Natural killer cell (primary cell): ENCODE data around the gene RRAGD. TPM values are rescaled to one million over a fixed set of nuclear protein-coding genes. Genes with fewer than 3 reads are reported as not detected.

Experiments
- ATAC-seq, 3 donors: fragments of 150-1000 bp in 2 of 3; fragments of 200-7000 bp in 1 of 3; cut with Tn5 transposase; 1 replicate in 1 of 3; 2 replicates in 2 of 3; pipeline ENCODE4 v1.10.0; 2021; ENCODE audit warnings: mild to moderate bottlenecking in 2 of 3, moderate library complexity in 2 of 3
- DNase-seq, 2 donors: peaks; one replicate each; pipeline versions ENCODE4 v3.0.0 to v3.0.0-alpha.2; 2013 to 2021; ENCODE audit warnings: mixed read lengths in 1 of 2
- H3K27ac ChIP-seq: one replicate; pipeline ENCODE4 v1.5.1; 2013; ENCODE audit warnings: mild to moderate bottlenecking, low read length
- H3K27me3 ChIP-seq: one replicate; pipeline ENCODE4 v1.6.1; 2013; ENCODE audit warnings: low read length; ENCODE audit not compliant: control insufficient read depth, insufficient read depth
- H3K36me3 ChIP-seq: one replicate; pipeline ENCODE4 v1.6.1; 2013; ENCODE audit warnings: low read length; ENCODE audit not compliant: control insufficient read depth, insufficient read depth
- H3K4me1 ChIP-seq: one replicate; pipeline ENCODE4 v1.6.1; 2013; ENCODE audit warnings: low read length; ENCODE audit not compliant: control insufficient read depth, insufficient read depth
- H3K4me3 ChIP-seq: one replicate; pipeline ENCODE4 v1.5.1; 2013; ENCODE audit warnings: low read length
- H3K9me3 ChIP-seq: one replicate; pipeline ENCODE4 v1.6.1; 2013; ENCODE audit warnings: low read length; ENCODE audit not compliant: control insufficient read depth, insufficient read depth
- H3K27ac Mint-ChIP-seq, 2 donors: one replicate each; pipeline ENCODE4 v1.8.0; 2022; ENCODE audit warnings: mild to moderate bottlenecking in 2 of 2, mixed read lengths in 2 of 2, moderate library complexity in 1 of 2
- H3K27me3 Mint-ChIP-seq, 2 donors: one replicate each; pipeline ENCODE4 v1.8.0; 2022; ENCODE audit warnings: low read depth in 2 of 2, mixed read lengths in 2 of 2
- H3K36me3 Mint-ChIP-seq: one replicate; pipeline ENCODE4 v1.8.0; 2022; ENCODE audit warnings: mixed read lengths
- H3K4me1 Mint-ChIP-seq, 2 donors: one replicate each; pipeline ENCODE4 v1.8.0; 2022; ENCODE audit warnings: mixed read lengths in 2 of 2
- H3K4me3 Mint-ChIP-seq: one replicate; pipeline ENCODE4 v1.8.0; 2022; ENCODE audit warnings: mild to moderate bottlenecking, moderate library complexity, mixed read lengths
- H3K9me3 Mint-ChIP-seq, 2 donors: one replicate each; pipeline ENCODE4 v1.8.0; 2022; ENCODE audit warnings: mixed read lengths in 2 of 2
- WGBS: methylation state at CpG from one replicate; pipeline ENCODE4 v1.1.7; 2013; ENCODE audit warnings: missing lambda C conversion rate; ENCODE audit not compliant: insufficient coverage; 5-methylcytosine and 5-hydroxymethylcytosine counted together
- intact Hi-C: fragments of 100-400 bp; cut with micrococcal nuclease; formaldehyde crosslinking; loops from one replicate; pipeline ENCODE4 v1.14.2; 2022
- total RNA-seq, 4 donors: library from RNA; stranded (reverse); fragments of 120-200 nt in 1 of 4; gene quantifications; one replicate each; pipeline versions ENCODE4 v1.2.3 to v1.2.4, GENCODE V29; 2013 to 2022
- TF ChIP-seq, protein P1 (sequence below): fragments of 200-600 bp; IDR thresholded peaks from one replicate; pipeline ENCODE4 v1.8.0; 2022; ENCODE audit warnings: antibody characterized with exemption

Gene RRAGD
- total RNA-seq, 3 donors from 2014 or later (not counting 1 experiment from before 2014, with no cell fraction given) = 0.43 to 4.4 (median 1.8) TPM

DNA sequence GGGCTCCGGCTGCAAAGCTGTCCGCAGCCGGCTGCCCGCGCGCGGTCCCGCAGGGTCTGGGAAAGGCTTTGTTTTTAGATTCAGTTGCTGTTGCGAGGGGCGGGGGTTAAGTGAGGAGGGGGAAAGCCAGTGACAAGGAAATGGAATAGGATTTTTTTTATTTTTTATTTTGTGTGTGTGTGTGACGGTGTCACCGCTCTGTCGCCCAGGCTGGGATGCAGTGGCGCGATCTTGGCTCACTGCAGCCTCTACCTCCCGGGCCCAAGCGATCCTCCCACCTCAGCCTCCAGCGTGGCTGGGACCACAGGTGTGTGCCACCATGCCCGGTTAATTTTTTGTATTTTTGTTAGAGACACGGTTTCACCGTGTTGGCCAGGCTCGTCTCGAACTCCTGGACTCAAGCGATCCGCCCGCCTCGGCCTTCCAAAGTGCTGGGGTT lies 58.9 kb downstream of the RRAGD start:
- TF ChIP-seq, protein P1, sequence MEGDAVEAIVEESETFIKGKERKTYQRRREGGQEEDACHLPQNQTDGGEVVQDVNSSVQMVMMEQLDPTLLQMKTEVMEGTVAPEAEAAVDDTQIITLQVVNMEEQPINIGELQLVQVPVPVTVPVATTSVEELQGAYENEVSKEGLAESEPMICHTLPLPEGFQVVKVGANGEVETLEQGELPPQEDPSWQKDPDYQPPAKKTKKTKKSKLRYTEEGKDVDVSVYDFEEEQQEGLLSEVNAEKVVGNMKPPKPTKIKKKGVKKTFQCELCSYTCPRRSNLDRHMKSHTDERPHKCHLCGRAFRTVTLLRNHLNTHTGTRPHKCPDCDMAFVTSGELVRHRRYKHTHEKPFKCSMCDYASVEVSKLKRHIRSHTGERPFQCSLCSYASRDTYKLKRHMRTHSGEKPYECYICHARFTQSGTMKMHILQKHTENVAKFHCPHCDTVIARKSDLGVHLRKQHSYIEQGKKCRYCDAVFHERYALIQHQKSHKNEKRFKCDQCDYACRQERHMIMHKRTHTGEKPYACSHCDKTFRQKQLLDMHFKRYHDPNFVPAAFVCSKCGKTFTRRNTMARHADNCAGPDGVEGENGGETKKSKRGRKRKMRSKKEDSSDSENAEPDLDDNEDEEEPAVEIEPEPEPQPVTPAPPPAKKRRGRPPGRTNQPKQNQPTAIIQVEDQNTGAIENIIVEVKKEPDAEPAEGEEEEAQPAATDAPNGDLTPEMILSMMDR = no peak
- H3K4me3 ChIP-seq = peak overlapping the region; percentile 57
- Mint-ChIP-seq H3K9me3 (no peaks in the 10 kb centered on the region), H3K27me3 (no peaks in the 10 kb centered on the region), H3K4me3 (peak overlapping the region; percentile 100), H3K27ac (peak overlapping the region; percentile 96), H3K4me1 (peaks cover 53 to 60% of the 10 kb centered on the region in 2 donors), H3K36me3 (no peaks in the 10 kb centered on the region)
- no peaks in the 10 kb centered on the region for H3K9me3 ChIP-seq
- no peak for ATAC-seq
- no peaks in the 10 kb centered on the region for H3K36me3 ChIP-seq
- H3K4me1 ChIP-seq = peaks cover 19% of the 10 kb centered on the region
- DNase-seq = peak in 1 of 2 donors; percentile 58
- WGBS = 35% methylated on average over 27 of the region's 27 CpGs
- peak overlapping the region; percentile 92 for H3K27ac ChIP-seq
- intact Hi-C loops = loop anchor here (2.0 kb wide), 2 partner anchors 22 to 272 kb away; partner anchors contain the start of gene PNRC1
- H3K27me3 ChIP-seq = no peaks in the 10 kb centered on the region

DNA sequence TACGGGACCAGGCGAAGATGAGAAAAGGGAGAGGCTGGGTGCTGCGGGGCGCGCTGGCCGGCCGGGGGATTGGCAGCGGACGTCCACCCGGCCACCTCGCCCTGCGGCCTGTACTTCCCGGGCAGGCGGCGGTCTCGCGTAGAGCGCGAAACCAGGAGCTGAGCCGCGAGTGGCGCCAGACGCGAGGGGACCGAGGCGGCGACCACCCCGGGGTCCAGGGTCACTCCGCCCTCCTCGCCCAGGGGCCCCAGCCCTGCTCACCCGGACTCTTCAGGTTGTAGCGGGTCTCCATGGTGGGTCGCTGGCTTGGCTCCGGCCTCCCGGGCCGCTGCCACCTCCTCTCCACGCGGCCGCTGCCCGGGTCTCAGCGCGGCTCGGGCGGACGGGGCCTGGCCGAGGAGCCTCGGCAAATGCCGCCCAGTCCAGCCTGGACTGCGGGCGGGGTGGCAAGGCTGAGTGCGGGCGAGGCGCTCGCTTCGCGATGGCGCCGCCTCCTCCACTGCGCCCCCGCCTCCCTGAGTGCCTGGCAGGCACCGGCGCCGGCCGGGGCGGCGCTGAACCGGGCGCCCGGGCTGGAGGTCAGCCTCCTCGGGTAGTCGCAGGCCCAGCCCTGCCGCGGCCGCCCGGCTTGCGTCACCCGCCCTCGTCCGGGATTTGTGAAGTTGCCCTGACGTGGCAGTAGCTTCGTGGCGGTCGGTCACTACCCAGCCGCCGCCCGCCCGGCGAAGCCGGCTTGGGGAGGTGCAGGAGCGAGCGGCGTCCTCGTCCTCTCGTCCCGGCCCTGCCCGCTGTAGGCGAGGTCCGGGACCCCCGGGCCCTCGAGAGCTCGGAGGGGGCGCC lies 59.6 kb downstream of the RRAGD start, which contains the start of gene UBE2J1:
Gene UBE2J1, minus strand, starts transcription at position 445 of the 840 bp plus-strand sequence. Its CDS starts 153 bp downstream, at position 292.
- peaks cover 19% of the 10 kb centered on the region for H3K4me1 ChIP-seq
- peak within 1 kb of the TSS; percentile 66 for H3K4me3 ChIP-seq
- Mint-ChIP-seq H3K36me3 (no peaks in the 10 kb centered on the region), H3K4me3 (peak within 1 kb of the TSS; percentile 100), H3K9me3 (no peaks in the 10 kb centered on the region), H3K27me3 (no peaks in the 10 kb centered on the region), H3K27ac (peak within 1 kb of the TSS; percentile 96), H3K4me1 (peaks cover 55 to 63% of the 10 kb centered on the region in 2 donors)
- under 1% methylated on average over 102 of the region's 102 CpGs for WGBS
- TF ChIP-seq, protein P1 = no peak
- peak; percentile 88 to 95 (median 92) for ATAC-seq
- H3K27ac ChIP-seq = peak within 1 kb of the TSS; percentile 92
- H3K27me3 ChIP-seq = no peaks in the 10 kb centered on the region
- H3K36me3 ChIP-seq = no peaks in the 10 kb centered on the region
- H3K9me3 ChIP-seq = no peaks in the 10 kb centered on the region
- intact Hi-C loops = loop anchor here (2.0 kb wide), 2 partner anchors 22 to 272 kb away; partner anchors contain the start of gene PNRC1
- peak; percentile 80 to 82 for DNase-seq

DNA sequence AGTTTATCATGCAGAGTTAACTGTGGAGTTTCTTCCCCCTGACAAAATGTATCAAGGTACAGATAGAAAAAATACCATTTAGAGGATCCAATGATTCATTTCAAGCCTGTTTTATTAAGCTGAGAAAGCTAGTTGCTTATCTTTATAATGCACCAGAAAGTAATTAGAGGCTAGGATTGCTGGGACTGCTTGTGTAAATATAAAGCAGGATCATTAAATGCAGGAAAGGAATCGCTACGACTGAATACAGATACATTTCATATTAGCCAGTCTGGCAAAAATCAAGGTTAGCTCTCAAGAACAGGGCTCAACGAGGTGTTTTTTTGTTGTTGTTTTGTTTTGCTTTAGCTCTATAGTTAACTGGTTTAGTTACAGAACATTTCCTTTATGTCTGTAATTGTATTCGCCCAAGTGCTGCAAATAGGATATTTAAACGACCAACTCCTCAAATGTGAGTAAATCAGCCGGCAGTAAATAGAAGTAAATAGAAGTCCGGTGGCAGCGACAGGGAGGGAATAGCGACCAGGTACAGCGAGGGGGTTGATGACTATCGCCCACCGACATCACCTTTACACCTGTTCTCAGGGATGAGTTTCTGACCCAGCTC lies 60.3 kb downstream of the RRAGD start:
- Mint-ChIP-seq H3K27ac (peak overlapping the region; percentile 96), H3K9me3 (no peaks in the 10 kb centered on the region), H3K27me3 (no peaks in the 10 kb centered on the region), H3K4me1 (peaks cover 56 to 58% of the 10 kb centered on the region in 2 donors), H3K36me3 (no peaks in the 10 kb centered on the region), H3K4me3 (peak overlapping the region; percentile 100)
- TF ChIP-seq, protein P1 = no peak
- Histone ChIP-seq H3K4me3 (peak overlapping the region; percentile 66), H3K27ac (peak overlapping the region; percentile 87), H3K4me1 (peaks cover 19% of the 10 kb centered on the region), H3K27me3 (no peaks in the 10 kb centered on the region), H3K9me3 (no peaks in the 10 kb centered on the region), H3K36me3 (no peaks in the 10 kb centered on the region)
- DNase-seq = no peak
- under 1% methylated on average over 12 of the region's 12 CpGs for WGBS
- no peak for ATAC-seq
- intact Hi-C loops = loop anchor here (2.0 kb wide), 2 partner anchors 23 to 271 kb away; partner anchors contain the start of gene PNRC1
